ENCODE measurements around the gene ZNF414. TPM values are rescaled to one million over a fixed set of nuclear protein-coding genes. Genes with fewer than 3 reads are reported as not detected.
A peak's percentile ranks its signal among the peaks of the same experiment; 100 is the strongest.

Gene ZNF414, protein sequence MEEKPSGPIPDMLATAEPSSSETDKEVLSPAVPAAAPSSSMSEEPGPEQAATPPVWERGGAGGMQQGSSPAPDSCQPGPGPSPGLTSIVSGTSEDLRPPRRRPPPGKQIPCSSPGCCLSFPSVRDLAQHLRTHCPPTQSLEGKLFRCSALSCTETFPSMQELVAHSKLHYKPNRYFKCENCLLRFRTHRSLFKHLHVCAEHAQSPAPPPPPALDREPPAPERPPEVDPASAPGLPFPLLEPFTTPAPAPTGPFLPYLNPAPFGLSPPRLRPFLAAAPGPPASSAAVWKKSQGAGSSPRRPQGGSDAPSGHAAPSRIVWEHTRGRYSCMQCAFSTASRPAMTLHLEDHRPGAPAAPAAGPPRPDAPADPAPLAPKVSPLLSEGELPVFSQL
- total RNA-seq (10 to 100 TPM; 20.9 to 49.7 (median 26.2) TPM), polyA plus RNA-seq (10 to 100 TPM in 1 of 2 donors, under 1 TPM in 1; 0.62 to 45.3 TPM)
- long read RNA-seq, donor 1, result 0 reads
- long read RNA-seq, donor 2, transcript ZNF414-202 (8 exons, 2,300 nt), result major isoform, 13 of 19 reads
- long read RNA-seq, donor 2, partial matches to known transcripts, result 0 of 19 reads
- long read RNA-seq, donor 2, other reads (novel, unspliced or antisense), result 0 of 19 reads
- long read RNA-seq, donor 3, transcript ZNF414-202 (8 exons, 2,300 nt), result major isoform, 9 of 18 reads
- long read RNA-seq, donor 3, partial matches to known transcripts, result 2 of 18 reads
- long read RNA-seq, donor 3, other reads (novel, unspliced or antisense), result 7 of 18 reads

DNA sequence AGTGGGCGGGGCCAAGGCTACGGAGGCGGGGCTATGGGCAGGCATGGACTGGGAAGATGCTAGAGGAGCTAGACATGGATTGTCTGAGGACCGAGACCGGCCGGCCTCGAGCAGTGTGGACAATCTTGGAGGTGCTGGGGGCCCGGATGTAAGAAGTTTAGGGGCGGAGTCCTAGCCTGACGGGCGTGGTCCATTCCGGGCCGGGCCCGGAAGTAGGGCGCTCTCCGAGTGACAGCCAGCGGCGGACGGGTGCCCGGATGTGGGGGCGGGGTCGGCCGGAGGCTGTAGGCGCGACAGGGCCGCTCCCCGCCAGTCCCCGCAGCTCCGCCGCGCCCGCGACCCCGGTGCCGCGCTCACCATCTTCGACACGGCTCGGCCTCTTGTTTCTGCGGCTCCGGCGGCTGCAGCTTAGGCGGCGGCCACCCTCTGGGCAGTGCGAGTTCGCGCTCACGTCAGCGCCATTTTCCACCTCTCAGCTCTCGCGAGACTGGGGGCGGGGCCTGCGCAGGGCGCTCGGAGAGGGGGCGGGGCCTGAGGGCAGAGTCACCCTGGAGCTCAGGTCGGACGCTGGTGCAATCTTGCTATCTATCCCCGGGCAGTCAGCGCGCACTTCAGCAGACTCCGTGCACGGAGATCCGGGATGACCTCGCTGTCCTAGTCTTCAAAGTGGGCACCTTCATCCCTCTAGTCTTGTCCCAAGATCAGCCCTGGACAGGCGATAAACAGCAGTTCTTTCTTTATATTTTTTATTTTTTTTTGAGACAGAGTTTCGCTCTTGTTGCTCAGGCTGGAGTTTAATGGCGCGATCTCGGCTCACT, at the start of gene ZNF414:
ZNF414 (minus strand) TSS at position 481 of the 818 bp plus-strand sequence; CDS start at position 360, 121 bp downstream.
- Histone ChIP-seq H3K4me1 (ENCODE audit: insufficient read depth) (peaks cover 10% of the 10 kb centered on the region), H3K27ac (peak within 1 kb of the TSS; percentile 97 to 100), H3K27me3 (no peaks in the 10 kb centered on the region), H3K36me3 (no peaks in the 10 kb centered on the region), H3K9me3 (no peaks in the 10 kb centered on the region), H3K4me3 (peak within 1 kb of the TSS; percentile 94)
- intact Hi-C loops (cut with DNase I), result no loop called here
- peak; percentile 96 to 98 (median 98) for DNase-seq
- TF ChIP-seq, protein P1, sequence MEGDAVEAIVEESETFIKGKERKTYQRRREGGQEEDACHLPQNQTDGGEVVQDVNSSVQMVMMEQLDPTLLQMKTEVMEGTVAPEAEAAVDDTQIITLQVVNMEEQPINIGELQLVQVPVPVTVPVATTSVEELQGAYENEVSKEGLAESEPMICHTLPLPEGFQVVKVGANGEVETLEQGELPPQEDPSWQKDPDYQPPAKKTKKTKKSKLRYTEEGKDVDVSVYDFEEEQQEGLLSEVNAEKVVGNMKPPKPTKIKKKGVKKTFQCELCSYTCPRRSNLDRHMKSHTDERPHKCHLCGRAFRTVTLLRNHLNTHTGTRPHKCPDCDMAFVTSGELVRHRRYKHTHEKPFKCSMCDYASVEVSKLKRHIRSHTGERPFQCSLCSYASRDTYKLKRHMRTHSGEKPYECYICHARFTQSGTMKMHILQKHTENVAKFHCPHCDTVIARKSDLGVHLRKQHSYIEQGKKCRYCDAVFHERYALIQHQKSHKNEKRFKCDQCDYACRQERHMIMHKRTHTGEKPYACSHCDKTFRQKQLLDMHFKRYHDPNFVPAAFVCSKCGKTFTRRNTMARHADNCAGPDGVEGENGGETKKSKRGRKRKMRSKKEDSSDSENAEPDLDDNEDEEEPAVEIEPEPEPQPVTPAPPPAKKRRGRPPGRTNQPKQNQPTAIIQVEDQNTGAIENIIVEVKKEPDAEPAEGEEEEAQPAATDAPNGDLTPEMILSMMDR (IDR thresholded peaks at IDR 0.05), result peak in 2 of 3 donors; percentile 12 to 18
- no peak for TF ChIP-seq EP300 (IDR thresholded peaks at IDR 0.05)
- peak; percentile 68 for TF ChIP-seq POLR2A (IDR thresholded peaks at IDR 0.05)
- 0 to 1% (median 0%) methylated on average over 49 to 70 of the region's 70 CpGs for WGBS, 3 donors

DNA sequence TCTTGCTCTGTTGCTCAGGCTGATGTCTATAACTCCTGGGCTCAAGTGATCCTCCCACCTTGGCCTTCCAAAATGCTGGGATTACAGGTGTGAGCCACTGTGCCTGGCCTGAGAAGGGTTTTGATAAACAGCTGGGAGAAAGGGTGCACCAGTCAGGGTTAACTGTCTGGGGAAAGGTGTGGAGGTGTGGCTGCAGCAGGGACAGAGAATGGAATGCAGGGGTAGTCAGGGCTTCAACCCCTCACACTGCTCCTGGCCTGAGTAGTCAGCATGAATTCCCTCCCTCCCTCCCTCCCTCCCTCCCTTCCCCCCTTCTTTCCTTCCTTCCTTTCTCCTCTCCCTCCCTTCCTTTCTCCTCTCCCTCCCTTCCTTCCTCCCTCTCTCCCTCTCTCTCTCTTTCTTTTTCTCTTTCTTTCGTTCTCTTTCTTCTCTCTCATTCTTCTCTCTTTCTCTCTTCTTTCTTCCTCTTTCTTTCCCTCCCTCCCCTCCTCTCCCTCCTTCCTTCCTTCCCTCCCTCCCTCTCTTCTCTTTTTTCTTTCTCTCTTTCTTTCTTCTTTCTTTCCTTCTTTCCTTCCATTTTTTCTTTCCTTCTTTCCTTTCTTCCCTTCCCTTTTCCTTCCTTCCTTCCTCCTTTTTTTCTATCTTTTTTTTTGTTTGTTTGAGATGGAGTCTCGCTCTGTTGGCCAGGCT, 47.3 kb upstream of the ZNF414 start:
- no peak overlapping the region for H3K4me3 ChIP-seq
- no peaks in the 10 kb centered on the region for H3K27me3 ChIP-seq
- no peak for DNase-seq
- H3K9me3 ChIP-seq, result no peaks in the 10 kb centered on the region
- no peaks in the 10 kb centered on the region for H3K36me3 ChIP-seq
- TF ChIP-seq EP300 (IDR thresholded peaks at IDR 0.05) (no peak), POLR2A (IDR thresholded peaks at IDR 0.05) (no peak)
- TF ChIP-seq, protein P1 (IDR thresholded peaks at IDR 0.05), result no peak
- H3K4me1 ChIP-seq (ENCODE audit: insufficient read depth), result no peaks in the 10 kb centered on the region
- intact Hi-C loops (cut with DNase I), result no loop called here
- H3K27ac ChIP-seq, result no peak overlapping the region
- 65 to 73% (median 67%) methylated on average over 2 of the region's 2 CpGs for WGBS, 3 donors

DNA sequence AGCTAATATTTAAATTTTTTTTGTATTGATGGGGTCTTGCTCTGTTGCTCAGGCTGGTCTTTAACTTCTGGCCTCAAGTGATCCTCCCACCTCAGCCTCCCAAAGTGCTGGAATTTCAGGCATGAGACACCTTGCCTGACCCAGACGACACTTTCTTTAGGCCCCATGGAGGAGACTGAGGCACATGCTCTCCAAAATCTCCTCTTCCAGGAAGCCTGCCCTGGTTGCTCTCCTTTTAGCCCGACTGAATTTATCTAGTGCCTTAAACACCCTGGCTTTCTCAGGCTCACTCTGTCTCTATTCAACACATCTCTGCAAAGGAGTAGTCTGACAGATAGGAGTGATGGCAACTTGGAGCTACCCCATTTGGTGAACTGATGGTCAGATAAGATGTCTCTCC, 44.4 kb upstream of the ZNF414 start:
- intact Hi-C loops (cut with DNase I), result no loop called here
- H3K4me1 ChIP-seq (ENCODE audit: insufficient read depth), result no peaks in the 10 kb centered on the region
- no peaks in the 10 kb centered on the region for H3K36me3 ChIP-seq
- no peaks in the 10 kb centered on the region for H3K27me3 ChIP-seq
- no peak for DNase-seq
- H3K9me3 ChIP-seq, result no peaks in the 10 kb centered on the region
- no peak overlapping the region for H3K27ac ChIP-seq
- 63 to 72% (median 68%) methylated on average over 2 of the region's 2 CpGs for WGBS, 3 donors
- H3K4me3 ChIP-seq, result no peak overlapping the region
- TF ChIP-seq, protein P1 (IDR thresholded peaks at IDR 0.05), result no peak
- TF ChIP-seq POLR2A (IDR thresholded peaks at IDR 0.05) (no peak), EP300 (IDR thresholded peaks at IDR 0.05) (no peak)
